IMR-90 (cell line): ENCODE data around the gene RUSF1. TPM values are rescaled to one million over a fixed set of nuclear protein-coding genes. Genes with fewer than 3 reads are reported as not detected.

Experiments
- ATAC-seq: fragments of 200-7000 bp; cut with Tn5 transposase; 2 replicates; pipeline ENCODE4 v1.9.1; 2020; ENCODE audit warnings: low read depth, mild to moderate bottlenecking, moderate library complexity
- BruUV-seq: library from RNA; stranded (reverse); fragments of 400-500 nt; replicated peaks from 2 replicates; lab custom pipeline; 2021; lab: Mats Ljungman, UMichigan
- CTCF ChIA-PET: fragments of 300-600 bp; formaldehyde crosslinking; extraction: SDS; loops from one replicate; lab custom pipeline; 2021; ENCODE audit warnings: antibody characterized with exemption; lab: Yijun Ruan, JAX
- POLR2A ChIA-PET: fragments of 300-600 bp; sonication (Branson Sonifier 250); formaldehyde crosslinking; loops from one replicate; lab custom pipeline; 2022; ENCODE audit warnings: antibody characterized with exemption; ENCODE audit not compliant: unreplicated experiment; lab: Charles Lee
- DNase-seq: peaks from one replicate; pipeline ENCODE4 v3.0.0; 2013
- H2AFZ ChIP-seq: replicated peaks from 2 replicates; pipeline ENCODE3; 2013; ENCODE audit warnings: low read length, mild to moderate bottlenecking; ENCODE audit not compliant: poor library complexity
- H2AK5ac ChIP-seq: 2 replicates; pipeline ENCODE4 v1.6.1; 2013; ENCODE audit warnings: low read depth, low read length, inconsistent platforms
- H2AK9ac ChIP-seq: replicated peaks from 2 replicates; pipeline ENCODE3; 2013; ENCODE audit warnings: mild to moderate bottlenecking, low read depth, low read length, moderate library complexity; ENCODE audit not compliant: poor library complexity
- H2BK120ac ChIP-seq: 2 replicates; pipeline ENCODE4 v1.6.1; 2013; ENCODE audit warnings: low read depth, low read length, inconsistent platforms
- H2BK15ac ChIP-seq: 3 replicates; pipeline ENCODE4 v1.6.1; 2013; ENCODE audit warnings: low read depth, low read length, inconsistent platforms
- H2BK20ac ChIP-seq: 2 replicates; pipeline ENCODE4 v1.6.1; 2013; ENCODE audit warnings: low read depth, mild to moderate bottlenecking, inconsistent platforms, low read length, moderate library complexity
- H2BK5ac ChIP-seq: 2 replicates; pipeline ENCODE4 v1.6.1; 2013; ENCODE audit warnings: mild to moderate bottlenecking, low read depth, low read length, inconsistent platforms; ENCODE audit not compliant: poor library complexity, severe bottlenecking
- H3K14ac ChIP-seq: replicated peaks from 2 replicates; pipeline ENCODE4 v1.6.1; 2013; ENCODE audit warnings: low read depth, low read length, inconsistent platforms
- H3K18ac ChIP-seq: 2 replicates; pipeline ENCODE4 v1.6.1; 2013; ENCODE audit warnings: low read depth, low read length, control low read depth
- H3K23ac ChIP-seq: 2 replicates; pipeline ENCODE4 v1.6.1; 2013; ENCODE audit warnings: low read depth, low read length, inconsistent platforms
- H3K27ac ChIP-seq: 2 replicates; pipeline ENCODE4 v1.5.1; 2013; ENCODE audit warnings: mild to moderate bottlenecking, control low read depth, low read length; ENCODE audit not compliant: insufficient read depth
- H3K27me3 ChIP-seq: 2 replicates; pipeline ENCODE4 v1.6.1; 2013; ENCODE audit warnings: low read length; ENCODE audit not compliant: control insufficient read depth, insufficient read depth
- H3K36me3 ChIP-seq: 2 replicates; pipeline ENCODE4 v1.6.1; 2013; ENCODE audit warnings: low read length, mixed read lengths; ENCODE audit not compliant: control insufficient read depth, insufficient read depth
- H3K4ac ChIP-seq: 2 replicates; pipeline ENCODE4 v1.6.1; 2013; ENCODE audit warnings: low read depth, low read length, inconsistent platforms
- H3K4me1 ChIP-seq: 2 replicates; pipeline ENCODE4 v1.6.1; 2013; ENCODE audit warnings: low read length, mixed read lengths; ENCODE audit not compliant: control insufficient read depth, insufficient read depth
- H3K4me2 ChIP-seq: 2 replicates; pipeline ENCODE4 v1.6.1; 2013; ENCODE audit warnings: low read depth, mild to moderate bottlenecking, control low read depth, low read length, moderate library complexity
- H3K4me3 ChIP-seq: 2 replicates; pipeline ENCODE4 v1.5.1; 2013; ENCODE audit warnings: low read depth, mild to moderate bottlenecking, control low read depth, low read length, moderate library complexity; ENCODE audit not compliant: insufficient read depth
- H3K56ac ChIP-seq: 2 replicates; pipeline ENCODE4 v1.6.1; 2013; ENCODE audit warnings: low read length, inconsistent platforms; ENCODE audit not compliant: insufficient read depth; ENCODE audit errors: extremely low read depth
- H3K79me1 ChIP-seq, 2 experiments: 2 replicates each; pipeline ENCODE4 v1.6.1; 2013; ENCODE audit warnings: low read length in 2 of 2, inconsistent platforms in 1 of 2, low read depth in 1 of 2
- H3K9ac ChIP-seq: 2 replicates; pipeline ENCODE4 v1.6.1; 2013; ENCODE audit warnings: low read depth, low read length, control low read depth
- H3K9me1 ChIP-seq: 2 replicates; pipeline ENCODE4 v1.6.1; 2013; ENCODE audit warnings: low read length, inconsistent platforms; ENCODE audit not compliant: insufficient read depth
- H3K9me3 ChIP-seq: 2 replicates; pipeline ENCODE4 v1.6.1; 2013; ENCODE audit warnings: low read length; ENCODE audit not compliant: control insufficient read depth, insufficient read depth
- H4K20me1 ChIP-seq: 2 replicates; pipeline ENCODE4 v1.6.1; 2013; ENCODE audit warnings: low read length, inconsistent platforms; ENCODE audit not compliant: insufficient read depth
- H4K5ac ChIP-seq: 2 replicates; pipeline ENCODE4 v1.6.1; 2013; ENCODE audit warnings: mild to moderate bottlenecking, low read depth, low read length, control low read depth
- H4K8ac ChIP-seq, 2 experiments: 2 replicates each; pipeline ENCODE4 v1.6.1; 2013; ENCODE audit warnings: low read depth in 2 of 2, low read length in 2 of 2, control low read depth in 1 of 2, inconsistent platforms in 1 of 2
- H4K91ac ChIP-seq: 2 replicates; pipeline ENCODE4 v1.6.1; 2013; ENCODE audit warnings: low read depth, low read length, inconsistent platforms; ENCODE audit not compliant: insufficient read depth
- FOS ChIP-seq: fragments of 150-350 bp; IDR thresholded peaks from 2 replicates; pipeline ENCODE4 v1.6.1; 2016; ENCODE audit warnings: low read depth, low read length
- WGBS, 2 experiments: methylation state at CpG; one replicate each; pipeline versions ENCODE4 v1.1.5 to v1.1.7; 2013; ENCODE audit warnings: missing lambda C conversion rate in 2 of 2; ENCODE audit not compliant: insufficient read length in 1 of 2; ENCODE audit errors: extremely low coverage in 2 of 2; 5-methylcytosine and 5-hydroxymethylcytosine counted together
- dilution Hi-C: fragments of 300-500 bp; cut with HindIII; formaldehyde crosslinking; loops from one replicate; pipeline ENCODE4 v1.14.3; 2018; ENCODE audit warnings: low sequenced_read_pairs; ENCODE audit not compliant: unreplicated experiment
- in situ Hi-C: fragments of 300-500 bp; cut with MboI; formaldehyde crosslinking; loops from 3 replicates; pipeline ENCODE4 v1.14.3; 2019; ENCODE audit warnings: low sequenced_read_pairs, inconsistent platforms, mixed read lengths
- intact Hi-C: fragments of 100-400 bp; cut with micrococcal nuclease; formaldehyde crosslinking; loops from 2 replicates; pipeline ENCODE4 v1.10.0; 2022
- polyA plus RNA-seq, 3 experiments: library from polyadenylated mRNA; depleted of rRNA; stranded (reverse); fragments of >200 nt; gene quantifications; 2 replicates each; pipeline ENCODE4 v1.2.3, GENCODE V29; 2012; ENCODE audit warnings: low replicate concordance in 1 of 3
- total RNA-seq: library from RNA; depleted of rRNA; stranded (reverse); fragments of >200 nt; gene quantifications from 2 replicates; pipeline ENCODE4 v1.2.3, GENCODE V29; 2012

The RUSF1 gene
- total and polyA plus RNA-seq, 2 of the 4 experiments (the other 2 are of a cell fraction): 22.9 to 65.0 TPM

GRCh38 chr16:31464348-31464769 lies 43.8 kb downstream of the RUSF1 start:
- in situ Hi-C loops: loop anchor here (10.0 to 25.0 kb wide), 2 partner anchors 390 to 398 kb away; partner anchors contain the start of genes ZNF267, ZNF646 and ZNF668
- H3K14ac ChIP-seq: no peak overlapping the region
- H3K9ac ChIP-seq: no peak overlapping the region
- no peak overlapping the region for H3K4ac ChIP-seq
- peaks cover 30% of the 10 kb centered on the region for H3K36me3 ChIP-seq
- CTCF ChIA-PET: no interaction called here
- H2AK5ac ChIP-seq: no peak overlapping the region
- no peak overlapping the region for H2AFZ ChIP-seq
- H3K4me3 ChIP-seq: no peak overlapping the region
- no peak overlapping the region for H2BK20ac ChIP-seq
- no peak overlapping the region for H4K5ac ChIP-seq
- no peak overlapping the region for H2AK9ac ChIP-seq
- intact Hi-C loops: no loop called here
- no peak overlapping the region for H4K91ac ChIP-seq
- H4K8ac ChIP-seq: no peak overlapping the region
- no peaks in the 10 kb centered on the region for H3K4me1 ChIP-seq
- H2BK120ac ChIP-seq: no peak overlapping the region
- H3K79me1 ChIP-seq: peaks cover 6 to 12% of the 10 kb centered on the region in 2 experiments; a peak in 3 of 4 replicates
- no peak overlapping the region for H3K56ac ChIP-seq
- no peak overlapping the region for H2BK5ac ChIP-seq
- ATAC-seq: no peak
- no peaks in the 10 kb centered on the region for H3K9me3 ChIP-seq
- H4K20me1 ChIP-seq: no peaks in the 10 kb centered on the region
- no TSS peak for BruUV-seq
- H3K27ac ChIP-seq: no peak overlapping the region
- 0 out of 2 replicates have a peak, but pooled peaks cover 5% of the 10 kb centered on the region for H3K9me1 ChIP-seq
- POLR2A ChIA-PET: no interaction called here
- dilution Hi-C loops: no loop called here
- 96% methylated on average over 30 of the region's 36 CpGs; no CpG with 5 or more reads in 1 of the 2 experiments for WGBS, 2 experiments
- no peaks in the 10 kb centered on the region for H3K27me3 ChIP-seq
- H2BK15ac ChIP-seq: no peak overlapping the region
- H3K23ac ChIP-seq: no peak overlapping the region
- no peak for TF ChIP-seq FOS
- no peak overlapping the region for H3K4me2 ChIP-seq
- H3K18ac ChIP-seq: no peak overlapping the region
- no peak for DNase-seq
